ENCODE results near the gene ROBO2.

The ROBO2 gene

GRCh38 chr3:77189258-77189657, 149.4 kb downstream of the ROBO2 start:
- DNase-seq (ENCODE audit: low spot score), result no peak

DNA sequence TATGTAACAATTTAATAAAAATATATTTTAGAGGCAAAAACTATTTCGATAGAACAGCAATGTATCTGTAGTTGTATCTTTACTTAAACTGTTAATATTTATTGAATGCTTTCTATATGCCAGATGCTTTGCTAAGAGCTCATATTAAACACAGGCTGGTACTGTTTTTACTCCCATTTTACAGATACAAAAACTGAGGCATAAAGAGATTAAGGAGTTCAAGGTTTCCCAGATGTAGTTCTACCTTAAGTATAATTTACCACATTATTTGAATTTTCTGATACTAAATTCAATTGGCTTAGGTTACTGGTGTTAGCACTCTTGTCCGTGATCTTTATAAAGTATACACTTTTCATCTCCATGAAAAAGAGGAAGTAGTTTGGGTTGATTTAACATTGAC, 149.8 kb downstream of the ROBO2 start:
- DNase-seq (ENCODE audit: low spot score), result no peak

- DNase-seq (ENCODE audit: low spot score), result no peak
Measured at GRCh38 chr3:77190374-77190773, 150.5 kb downstream of the ROBO2 start.

- DNase-seq (ENCODE audit: low spot score), result no peak
Measured at GRCh38 chr3:77191014-77191413, 151.1 kb downstream of the ROBO2 start.

DNA sequence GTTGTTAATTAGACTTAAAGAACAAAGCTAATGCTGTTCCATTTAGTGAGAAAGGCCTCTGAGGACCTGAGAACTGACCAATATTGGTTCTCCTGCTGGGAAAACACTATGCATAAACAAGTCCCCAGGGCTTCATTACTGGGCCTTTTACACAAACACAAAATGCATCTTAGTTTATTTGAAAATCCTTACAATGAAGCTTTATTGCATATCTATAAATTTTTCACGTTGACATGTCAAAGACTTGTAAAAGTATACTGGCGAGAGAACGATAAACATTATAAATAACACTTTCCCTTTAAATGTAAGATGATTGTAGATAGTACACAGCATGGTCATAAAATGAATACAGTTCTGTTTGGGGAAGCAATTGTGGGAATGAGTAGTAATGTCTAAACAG, 151.7 kb downstream of the ROBO2 start:
- DNase-seq (ENCODE audit: low spot score), result no peak

GRCh38 chr3:77195766-77196545, 156.1 kb downstream of the ROBO2 start:
- no peak for DNase-seq (ENCODE audit: low spot score)

DNA sequence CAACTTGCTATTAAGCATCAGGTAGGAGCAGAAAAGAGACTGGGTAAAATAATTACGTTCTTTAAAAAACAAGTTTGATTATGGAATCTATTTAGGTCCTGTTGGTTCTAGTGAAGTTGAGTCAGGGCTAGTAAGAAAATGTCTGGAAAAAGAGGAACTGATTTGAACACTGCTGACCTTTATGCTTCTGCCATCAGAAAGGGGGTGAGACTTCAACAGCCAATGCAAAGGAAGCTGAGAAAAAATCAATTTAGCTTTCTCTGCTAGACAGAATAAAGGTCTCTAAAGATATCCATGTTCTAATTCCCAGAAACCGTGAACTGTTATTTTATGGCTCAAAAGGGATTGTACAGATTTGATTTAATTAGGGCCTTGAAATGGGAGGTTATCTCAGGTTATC, 157.5 kb downstream of the ROBO2 start:
- no peak for DNase-seq (ENCODE audit: low spot score)

DNA sequence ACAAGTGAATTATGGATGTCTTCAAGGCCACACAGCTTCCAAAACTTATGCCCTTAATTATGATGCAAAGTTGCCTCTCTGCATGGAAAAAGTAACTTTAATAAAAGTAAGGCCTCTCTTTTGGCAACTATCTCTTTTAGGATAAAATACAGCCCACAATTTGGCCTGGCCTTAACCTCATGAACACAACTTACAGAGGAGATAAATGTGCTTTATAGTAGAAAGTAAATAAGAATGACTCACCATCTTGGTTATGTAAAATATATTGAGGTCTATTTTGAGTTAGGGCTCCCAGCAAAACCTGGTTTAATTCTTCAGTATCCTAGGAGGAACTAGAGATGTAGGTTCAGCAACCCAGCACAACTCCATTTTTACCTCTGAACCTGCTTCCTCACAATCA, 164.0 kb downstream of the ROBO2 start:
- no peak for DNase-seq (ENCODE audit: low spot score)

DNA sequence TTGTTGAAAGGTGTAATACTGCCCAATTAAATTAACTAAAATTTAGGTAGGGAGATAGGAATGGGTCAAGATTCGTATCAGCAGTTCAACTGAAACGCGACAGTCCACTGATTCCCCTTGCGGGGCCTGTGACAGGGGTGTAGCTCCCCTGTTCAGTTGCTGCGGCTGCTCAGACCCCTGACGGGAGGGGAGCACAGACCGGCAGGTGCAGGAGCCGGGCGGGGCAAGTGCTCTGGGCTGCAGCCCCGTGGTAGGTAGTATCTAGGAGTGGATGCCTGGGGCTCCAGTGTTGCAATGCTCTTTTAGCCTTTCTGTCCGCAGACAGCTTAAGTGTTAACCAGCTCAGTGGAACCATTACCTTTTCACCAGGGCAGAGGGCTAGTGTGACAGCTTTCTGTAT, 164.9 kb downstream of the ROBO2 start:
- no peak for DNase-seq (ENCODE audit: low spot score)

DNA sequence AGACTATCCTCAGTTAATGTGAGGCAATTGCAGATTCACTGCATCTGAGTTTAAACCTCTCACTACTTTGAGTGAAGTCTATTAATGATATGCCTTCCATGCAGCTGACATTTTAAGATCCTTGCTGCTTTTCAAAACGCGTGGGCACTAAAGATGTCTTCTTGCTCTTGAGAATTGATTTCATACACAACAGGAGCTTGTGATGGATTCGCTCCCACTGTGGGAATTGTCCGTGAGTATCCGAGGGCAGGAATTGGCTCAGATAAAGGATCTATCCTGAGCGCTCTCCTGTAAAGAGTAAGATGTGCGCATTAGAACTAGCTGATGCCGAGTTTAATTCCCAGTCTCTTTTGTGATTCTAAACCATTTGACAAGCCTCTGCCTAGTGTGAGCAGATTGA, 167.9 kb downstream of the ROBO2 start:
- DNase-seq (ENCODE audit: low spot score), result no peak

GRCh38 chr3:77222701-77223100, 182.8 kb downstream of the ROBO2 start:
- no peak for DNase-seq (ENCODE audit: low spot score)

DNA sequence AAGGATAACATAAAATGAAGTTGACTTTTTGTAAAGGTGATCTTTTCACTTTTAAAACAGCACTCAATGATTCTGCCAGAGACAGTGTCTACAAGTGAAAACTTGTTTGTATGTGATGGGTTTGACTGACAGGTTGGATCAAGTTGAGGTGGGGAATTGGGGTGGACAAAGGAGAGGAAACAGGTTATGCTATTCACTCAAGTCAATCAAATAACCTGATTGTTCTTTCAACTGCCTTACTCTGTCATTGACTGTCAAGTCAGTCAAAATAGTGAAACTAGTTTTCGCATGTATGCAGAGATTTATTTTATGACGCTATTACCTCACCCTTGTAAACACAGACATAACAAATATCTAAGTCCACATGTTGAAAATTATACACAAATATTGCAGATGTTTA, 187.7 kb downstream of the ROBO2 start:
- no peak for DNase-seq (ENCODE audit: low spot score)

DNA sequence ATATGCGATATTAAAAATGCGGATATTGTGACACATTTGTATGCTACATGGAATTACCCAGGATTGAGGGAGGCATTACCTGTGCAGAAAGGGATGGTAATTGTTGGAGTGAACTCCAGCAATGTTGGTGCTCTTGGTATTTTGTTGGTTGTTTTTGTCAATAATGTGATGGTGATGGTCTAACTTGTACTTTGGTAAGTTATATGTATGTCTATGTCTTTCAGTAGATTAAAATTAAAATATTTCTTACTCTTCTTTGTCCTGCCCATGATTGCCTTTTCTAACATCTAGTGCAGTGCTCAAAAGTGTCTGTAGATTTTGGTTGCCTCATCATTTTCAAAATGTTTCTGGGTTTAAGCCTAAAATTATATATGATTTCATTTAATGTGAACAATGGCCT, 192.7 kb downstream of the ROBO2 start:
- no peak for DNase-seq (ENCODE audit: low spot score)

- no peak for DNase-seq (ENCODE audit: low spot score)
Measured at GRCh38 chr3:77234004-77234403, 194.1 kb downstream of the ROBO2 start.

DNA sequence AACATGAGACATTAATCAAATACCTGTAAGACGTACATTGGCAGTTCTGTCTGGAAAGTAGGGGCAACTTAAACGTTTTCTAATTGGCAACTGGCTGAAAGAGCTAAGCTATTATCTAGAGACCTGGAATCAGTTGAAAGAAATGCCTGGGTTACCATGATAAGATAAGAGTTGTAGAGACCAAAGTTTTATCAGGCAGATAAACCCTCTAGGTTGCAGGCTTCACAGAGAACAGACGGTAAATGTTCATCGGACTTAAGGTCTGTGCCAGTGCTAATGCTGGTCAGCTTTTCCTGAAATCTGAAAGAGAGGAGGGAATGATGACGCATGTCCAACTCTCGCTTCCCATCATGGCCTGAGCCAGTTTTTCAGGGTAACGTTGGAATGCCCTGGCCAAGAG, 196.2 kb downstream of the ROBO2 start:
- no peak for DNase-seq (ENCODE audit: low spot score)

DNA sequence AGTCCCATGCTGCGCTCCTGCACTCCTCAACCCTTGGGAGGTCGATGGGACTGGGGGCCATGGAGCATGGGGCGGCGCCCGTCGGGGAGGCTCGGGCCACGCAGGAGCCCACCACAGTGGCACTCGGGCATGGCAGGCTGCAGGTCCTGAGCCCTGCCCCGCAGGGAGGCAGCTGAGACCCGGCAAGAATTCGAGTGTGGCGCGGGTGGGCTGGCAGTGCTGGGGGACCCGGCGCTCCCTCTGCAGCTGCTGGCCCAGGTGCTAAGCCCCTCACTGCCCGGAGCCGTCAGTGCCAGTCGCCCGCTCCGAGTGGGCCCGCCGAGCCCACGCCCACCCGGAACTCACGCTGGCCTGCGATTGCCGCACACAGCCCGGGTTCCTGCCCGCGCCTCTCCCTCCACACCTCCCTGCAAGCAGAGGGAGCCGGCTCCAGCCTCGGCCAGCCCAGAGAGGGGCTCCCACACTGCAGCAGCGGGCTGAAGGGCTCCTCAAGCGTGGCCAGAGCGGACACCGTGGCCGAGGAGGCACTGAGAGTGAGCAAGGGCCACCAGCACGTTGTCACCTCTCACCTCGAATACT, 200.3 kb downstream of the ROBO2 start:
- DNase-seq (ENCODE audit: low spot score), result no peak

GRCh38 chr3:77242371-77242770, 202.5 kb downstream of the ROBO2 start:
- no peak for DNase-seq (ENCODE audit: low spot score)

DNA sequence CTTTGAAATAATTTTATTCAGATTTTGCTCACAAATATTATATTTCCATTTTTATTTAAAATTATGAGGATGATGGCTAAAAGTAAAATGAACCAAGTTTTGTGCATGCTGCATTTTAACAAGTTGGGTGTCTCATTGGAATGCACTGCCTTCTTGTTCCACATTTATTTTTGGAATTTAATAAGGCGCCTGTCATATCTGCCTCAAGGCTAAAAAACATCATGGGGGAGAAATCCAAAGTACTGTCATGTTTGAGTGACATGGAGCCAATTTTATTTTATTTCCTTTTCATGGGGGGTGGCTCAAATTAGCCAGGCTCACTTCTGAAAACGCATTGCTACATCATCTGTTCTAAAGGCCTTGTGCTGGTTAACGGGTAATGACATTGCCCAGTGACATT, 205.1 kb downstream of the ROBO2 start:
- no peak for DNase-seq (ENCODE audit: low spot score)

GRCh38 chr3:77247061-77247460, 207.2 kb downstream of the ROBO2 start:
- no peak for DNase-seq (ENCODE audit: low spot score)

DNA sequence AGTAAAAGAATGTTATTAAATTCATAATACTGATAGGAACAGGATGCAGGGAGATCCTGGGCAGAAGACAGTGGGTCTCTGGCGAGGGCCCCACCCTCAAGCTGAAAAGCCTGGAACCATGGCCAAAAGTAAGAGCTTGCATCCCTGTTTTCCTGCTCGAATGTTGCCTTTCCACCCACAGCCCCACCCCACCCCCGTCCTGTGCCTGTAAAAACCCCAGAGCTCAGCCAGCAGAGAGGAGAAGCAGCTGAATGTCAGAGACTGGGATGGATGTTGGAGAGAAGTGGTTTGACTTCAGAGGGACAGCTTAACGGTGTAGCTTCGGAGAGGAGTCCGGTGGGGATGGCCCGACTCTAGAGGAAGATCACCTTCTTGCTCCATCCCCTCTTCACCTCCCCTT, 207.9 kb downstream of the ROBO2 start:
- DNase-seq (ENCODE audit: low spot score), result no peak

- no peak for DNase-seq (ENCODE audit: low spot score)
Measured at GRCh38 chr3:77248420-77248819, 208.5 kb downstream of the ROBO2 start.

GRCh38 chr3:77251136-77251535, 211.2 kb downstream of the ROBO2 start:
- DNase-seq (ENCODE audit: low spot score), result no peak

GRCh38 chr3:77254967-77255831, 215.3 kb downstream of the ROBO2 start:
- peak; percentile 62 for DNase-seq (ENCODE audit: low spot score)

Data from GM03348 (cell line).